GM20431 (cell line): ENCODE results near the gene ZFYVE9.

ENCODE experiments used
- in situ Hi-C: fragments of 300-500 bp; cut with MseI, MboI; formaldehyde crosslinking; loops from one replicate; pipeline ENCODE4 v1.15.0; 2020; ENCODE audit warnings: low sequenced_read_pairs; ENCODE audit not compliant: unreplicated experiment

Gene ZFYVE9

DNA sequence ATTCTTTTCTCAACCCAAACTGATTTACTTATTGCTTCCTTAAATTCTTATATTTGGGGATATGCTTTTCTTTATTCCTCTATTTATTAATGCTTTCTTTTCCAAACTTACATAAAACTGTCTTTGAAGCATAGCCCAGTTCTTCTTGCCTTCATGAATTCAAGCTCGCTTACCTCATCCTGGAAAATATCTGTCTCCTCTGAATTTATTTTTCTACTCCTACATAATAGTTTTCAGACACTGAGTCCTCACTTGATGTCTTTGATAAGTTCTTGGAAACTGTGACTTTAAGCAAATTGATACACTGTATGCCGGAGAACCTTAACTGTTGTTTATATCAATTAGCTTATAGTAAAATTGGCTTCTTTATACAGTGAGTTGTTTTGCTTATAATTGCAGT lies 93.8 kb downstream of the ZFYVE9 start:
- in situ Hi-C loops = no loop called here

DNA sequence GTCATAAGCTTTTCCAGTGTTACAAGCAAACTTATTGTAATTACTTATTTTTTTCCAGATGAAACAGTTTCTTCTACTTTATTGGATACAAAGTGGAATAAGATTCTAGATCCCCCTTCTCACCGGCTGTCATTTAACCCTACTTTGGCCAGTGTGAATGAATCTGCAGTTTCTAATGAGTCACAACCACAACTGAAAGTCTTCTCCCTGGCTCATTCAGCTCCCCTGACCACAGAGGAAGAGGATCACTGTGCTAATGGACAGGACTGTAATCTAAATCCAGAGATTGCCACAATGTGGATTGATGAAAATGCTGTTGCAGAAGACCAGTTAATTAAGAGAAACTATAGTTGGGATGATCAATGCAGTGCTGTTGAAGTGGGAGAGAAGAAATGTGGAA lies 95.5 kb downstream of the ZFYVE9 start:
- in situ Hi-C loops = no loop called here

- in situ Hi-C loops = no loop called here
These were observed 96.6 kb downstream of the ZFYVE9 start for GRCh38 chr1:52238474-52238873.

DNA sequence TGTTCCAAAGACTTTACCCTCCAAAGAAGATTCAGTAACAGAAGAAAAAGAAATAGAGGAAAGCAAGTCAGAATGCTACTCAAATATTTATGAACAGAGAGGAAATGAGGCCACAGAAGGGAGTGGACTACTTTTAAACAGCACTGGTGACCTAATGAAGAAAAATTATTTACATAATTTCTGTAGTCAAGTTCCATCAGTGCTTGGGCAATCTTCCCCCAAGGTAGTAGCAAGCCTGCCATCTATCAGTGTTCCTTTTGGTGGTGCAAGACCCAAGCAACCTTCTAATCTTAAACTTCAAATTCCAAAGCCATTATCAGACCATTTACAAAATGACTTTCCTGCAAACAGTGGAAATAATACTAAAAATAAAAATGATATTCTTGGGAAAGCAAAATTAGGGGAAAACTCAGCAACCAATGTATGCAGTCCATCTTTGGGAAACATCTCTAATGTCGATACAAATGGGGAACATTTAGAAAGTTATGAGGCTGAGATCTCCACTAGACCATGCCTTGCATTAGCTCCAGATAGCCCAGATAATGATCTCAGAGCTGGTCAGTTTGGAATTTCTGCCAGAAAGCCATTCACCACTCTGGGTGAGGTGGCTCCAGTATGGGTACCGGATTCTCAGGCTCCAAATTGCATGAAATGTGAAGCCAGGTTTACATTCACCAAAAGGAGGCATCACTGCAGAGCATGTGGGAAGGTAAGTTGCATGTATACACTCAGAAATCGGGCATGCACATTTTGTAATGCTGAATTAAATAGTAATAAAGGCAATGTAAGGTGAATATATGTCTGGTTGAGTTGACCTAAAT lies 97.2 kb downstream of the ZFYVE9 start:
- in situ Hi-C loops = no loop called here

DNA sequence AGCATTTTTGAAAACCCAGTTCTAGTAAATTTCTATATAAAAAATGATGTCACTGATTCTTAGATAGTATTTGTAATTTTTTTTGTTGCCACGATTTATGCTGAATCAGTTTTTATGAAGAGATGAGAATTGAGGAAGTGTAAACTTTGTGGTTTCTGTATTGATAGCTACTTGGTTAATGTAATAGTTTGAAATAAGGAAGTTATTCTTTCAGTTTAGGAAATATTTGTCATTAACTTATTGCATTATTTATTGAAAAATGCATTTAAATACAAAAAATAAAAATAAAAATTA lies 97.8 kb downstream of the ZFYVE9 start:
- in situ Hi-C loops = no loop called here

DNA sequence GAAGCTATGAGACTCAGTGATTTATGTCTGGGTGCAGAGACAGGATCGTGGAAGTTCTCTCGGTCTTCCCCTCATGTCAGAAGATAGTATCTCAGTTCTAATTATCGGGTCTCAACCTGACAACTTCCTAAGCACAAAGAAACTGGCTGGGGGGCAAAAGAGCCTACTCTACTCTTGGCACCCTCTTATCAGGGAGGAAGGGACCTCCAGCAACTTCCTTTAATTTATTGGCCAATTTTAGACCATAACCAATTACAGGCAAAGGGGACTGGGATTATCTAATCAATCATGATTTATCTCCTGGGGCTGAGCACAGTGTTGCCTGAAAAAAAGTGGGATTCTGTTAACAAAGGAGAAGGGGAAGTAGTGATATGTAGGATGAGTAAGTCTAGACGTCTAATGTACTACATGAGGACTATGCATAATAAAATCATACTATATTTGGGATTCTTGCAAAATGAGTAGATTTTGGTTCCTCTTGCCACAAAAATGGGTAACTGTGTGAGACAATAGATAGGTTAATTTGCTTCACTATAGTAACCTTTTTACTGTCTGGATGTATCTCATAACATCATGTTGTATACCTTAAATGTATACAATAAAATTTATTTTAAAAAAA lies 98.8 kb downstream of the ZFYVE9 start:
- in situ Hi-C loops = no loop called here

- in situ Hi-C loops = no loop called here
These were observed 101.5 kb downstream of the ZFYVE9 start for GRCh38 chr1:52243221-52243987.

DNA sequence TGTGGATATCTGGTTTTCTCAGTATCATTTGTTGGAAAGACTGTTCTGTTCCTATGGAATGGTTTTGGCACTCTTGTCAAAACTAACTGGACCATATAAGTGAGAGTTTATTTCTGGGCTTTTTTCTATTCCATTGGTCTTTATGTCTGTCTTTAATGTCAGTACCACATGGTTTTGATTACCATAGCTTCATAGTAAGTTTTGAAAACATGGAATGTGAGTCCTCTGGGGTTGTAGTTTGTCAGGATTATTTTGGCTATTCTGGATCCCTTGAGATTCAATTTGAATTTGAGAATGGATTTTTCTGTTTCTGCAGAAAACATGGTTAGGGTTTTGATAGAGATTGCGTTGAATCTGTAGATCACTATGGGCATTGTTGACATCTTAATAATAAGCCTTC lies 107.9 kb downstream of the ZFYVE9 start:
- in situ Hi-C loops = no loop called here

GRCh38 chr1:52253421-52253820 lies 111.5 kb downstream of the ZFYVE9 start:
- in situ Hi-C loops = no loop called here

- in situ Hi-C loops = no loop called here
These were observed 118.0 kb downstream of the ZFYVE9 start for GRCh38 chr1:52259886-52260285.

- in situ Hi-C loops = no loop called here
These were observed 121.4 kb downstream of the ZFYVE9 start for GRCh38 chr1:52263153-52263910.

DNA sequence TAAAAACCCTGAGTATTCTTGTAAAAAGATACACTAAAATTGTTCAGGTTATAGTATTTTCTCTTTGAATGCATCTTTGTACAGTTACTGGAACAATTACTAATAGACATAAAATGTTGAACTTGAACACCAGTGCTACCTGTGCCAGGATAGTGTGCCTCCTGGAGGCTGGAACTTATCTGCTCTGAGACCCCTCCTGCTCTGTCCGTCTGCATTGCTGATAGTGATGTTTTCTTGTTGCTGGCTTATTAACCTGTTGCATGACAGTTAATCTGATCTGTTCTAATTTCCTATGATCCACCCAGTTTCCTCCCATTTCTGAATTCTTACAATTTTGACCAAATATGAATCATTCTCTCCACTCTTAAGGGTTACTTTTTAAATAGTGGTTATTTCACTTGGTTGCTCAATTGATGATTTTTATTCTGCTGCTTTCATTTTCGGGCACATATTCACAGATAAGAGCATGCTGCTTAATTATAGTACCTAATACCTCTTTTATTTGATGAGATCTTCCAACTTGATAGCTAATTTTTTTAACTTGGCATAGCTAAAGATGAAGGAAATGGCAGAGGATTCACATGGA lies 122.7 kb downstream of the ZFYVE9 start:
- in situ Hi-C loops = no loop called here

DNA sequence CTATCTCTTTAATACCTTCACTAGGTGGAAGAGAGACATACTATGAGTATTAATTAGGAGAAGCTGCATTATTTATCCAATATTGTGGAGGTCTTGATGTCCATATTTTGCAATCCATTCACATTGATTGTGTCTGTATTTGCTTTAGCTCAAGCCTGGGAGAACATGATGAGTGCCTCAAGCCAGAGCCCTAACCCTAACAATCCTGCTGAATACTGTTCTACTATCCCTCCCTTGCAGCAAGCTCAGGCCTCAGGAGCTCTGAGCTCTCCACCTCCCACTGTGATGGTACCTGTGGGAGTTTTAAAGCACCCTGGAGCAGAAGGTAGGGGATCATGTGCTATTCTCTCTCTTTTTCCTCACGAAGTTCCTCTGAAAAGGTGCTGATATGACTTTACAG lies 124.6 kb downstream of the ZFYVE9 start:
- in situ Hi-C loops = no loop called here

DNA sequence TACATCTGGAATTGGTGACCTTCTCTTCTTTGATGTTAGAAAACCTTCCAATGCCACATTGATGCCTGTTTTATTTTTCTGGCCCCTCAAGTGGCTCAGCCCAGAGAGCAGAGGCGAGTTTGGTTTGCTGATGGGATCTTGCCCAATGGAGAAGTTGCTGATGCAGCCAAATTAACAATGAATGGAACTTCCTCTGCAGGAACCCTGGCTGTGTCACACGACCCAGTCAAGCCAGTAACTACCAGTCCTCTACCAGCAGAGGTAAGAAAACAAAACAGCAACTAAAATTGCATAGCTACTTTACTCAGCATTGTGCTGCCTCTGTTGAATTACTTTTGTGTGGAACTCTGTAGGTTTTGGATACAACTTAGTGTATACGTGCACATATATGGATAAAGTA lies 126.5 kb downstream of the ZFYVE9 start:
- in situ Hi-C loops = no loop called here

GRCh38 chr1:52281518-52281917 lies 139.6 kb downstream of the ZFYVE9 start:
- in situ Hi-C loops = loop anchor here (25.0 kb wide), 1 partner anchor 144 kb away; the partner anchor contains the start of gene ZFYVE9

DNA sequence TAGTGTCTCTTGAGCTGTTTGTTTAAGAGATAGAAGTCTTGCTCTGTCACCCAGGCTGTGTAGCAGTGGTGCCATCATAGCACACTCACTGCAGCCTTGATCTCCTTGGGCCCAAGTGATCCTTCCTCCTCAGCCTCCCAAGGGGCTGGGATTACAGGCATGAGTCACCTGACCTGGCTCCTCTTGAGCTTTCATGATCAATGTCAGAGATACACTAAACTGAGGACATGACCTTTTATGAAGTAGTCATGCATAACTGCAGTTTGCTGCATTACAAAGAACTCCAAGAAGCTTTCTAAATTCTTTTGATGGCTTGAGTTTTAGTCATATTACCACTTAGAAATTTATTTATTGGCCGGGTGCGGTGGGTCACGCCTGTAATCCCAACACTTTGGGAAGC lies 146.4 kb downstream of the ZFYVE9 start:
- in situ Hi-C loops = loop anchor here (25.0 kb wide), 1 partner anchor 151 kb away; the partner anchor contains the start of gene ZFYVE9

- in situ Hi-C loops = loop anchor here (25.0 kb wide), 1 partner anchor 157 kb away; the partner anchor contains the start of gene ZFYVE9
These were observed 152.7 kb downstream of the ZFYVE9 start for GRCh38 chr1:52294580-52294979.

DNA sequence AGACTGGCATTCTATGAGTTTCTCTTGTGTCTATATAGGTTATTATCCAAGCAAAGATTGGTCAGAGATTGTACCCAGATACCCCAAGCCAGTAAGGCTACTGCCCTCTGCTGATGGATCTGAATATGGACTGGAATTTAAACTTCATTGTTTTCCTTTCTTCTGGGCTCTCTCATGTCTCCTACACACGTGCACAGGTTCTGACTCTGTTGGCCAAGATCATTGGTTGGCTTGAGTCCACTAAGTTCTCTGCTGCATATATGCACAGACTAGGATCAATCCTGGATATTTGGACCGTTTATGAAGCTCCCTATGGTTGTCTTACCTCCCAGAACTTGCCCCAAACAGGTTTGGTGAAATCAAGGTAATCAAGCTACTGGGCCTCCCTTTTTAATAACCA lies 154.5 kb downstream of the ZFYVE9 start:
- in situ Hi-C loops = loop anchor here (25.0 kb wide), 1 partner anchor 159 kb away; the partner anchor contains the start of gene ZFYVE9

- in situ Hi-C loops = no loop called here
These were observed 163.7 kb downstream of the ZFYVE9 start for GRCh38 chr1:52305417-52306226.
